ENCODE data around the gene GALNT10.

Gene GALNT10

GRCh38 chr5:154401355-154401754 lies 210.8 kb downstream of the GALNT10 start:
- no peak overlapping the region for H3K4me3 ChIP-seq (ENCODE audit: low read depth, low read length)
- TF ChIP-seq CTCF (IDR thresholded peaks at IDR 0.05; ENCODE audit: borderline replicate concordance, insufficient read depth, low read depth, low read length) = no peak

GRCh38 chr5:154401931-154402330 lies 211.4 kb downstream of the GALNT10 start:
- no peak for TF ChIP-seq CTCF (IDR thresholded peaks at IDR 0.05; ENCODE audit: borderline replicate concordance, insufficient read depth, low read depth, low read length)
- no peak overlapping the region for H3K4me3 ChIP-seq (ENCODE audit: low read depth, low read length)

- no peak overlapping the region for H3K4me3 ChIP-seq (ENCODE audit: low read depth, low read length)
- no peak for TF ChIP-seq CTCF (IDR thresholded peaks at IDR 0.05; ENCODE audit: borderline replicate concordance, insufficient read depth, low read depth, low read length)
These were observed 212.1 kb downstream of the GALNT10 start for GRCh38 chr5:154402611-154403010.

GRCh38 chr5:154403234-154403633 lies 212.7 kb downstream of the GALNT10 start:
- H3K4me3 ChIP-seq (ENCODE audit: low read depth, low read length) = no peak overlapping the region
- TF ChIP-seq CTCF (IDR thresholded peaks at IDR 0.05; ENCODE audit: borderline replicate concordance, insufficient read depth, low read depth, low read length) = no peak

- H3K4me3 ChIP-seq (ENCODE audit: low read depth, low read length) = no peak overlapping the region
- TF ChIP-seq CTCF (IDR thresholded peaks at IDR 0.05; ENCODE audit: borderline replicate concordance, insufficient read depth, low read depth, low read length) = no peak
These were observed 213.3 kb downstream of the GALNT10 start for GRCh38 chr5:154403776-154404387.

- TF ChIP-seq CTCF (IDR thresholded peaks at IDR 0.05; ENCODE audit: borderline replicate concordance, insufficient read depth, low read depth, low read length) = peak; percentile 91
- H3K4me3 ChIP-seq (ENCODE audit: low read depth, low read length) = no peak overlapping the region
These were observed 214.7 kb downstream of the GALNT10 start for GRCh38 chr5:154405078-154405792.

GRCh38 chr5:154406231-154406630 lies 215.7 kb downstream of the GALNT10 start:
- no peak overlapping the region for H3K4me3 ChIP-seq (ENCODE audit: low read depth, low read length)
- TF ChIP-seq CTCF (IDR thresholded peaks at IDR 0.05; ENCODE audit: borderline replicate concordance, insufficient read depth, low read depth, low read length) = no peak

All from GM12875 (cell line).